HepG2 (cell line): ENCODE data around the gene STX4. TPM values are rescaled to one million over a fixed set of nuclear protein-coding genes. Genes with fewer than 3 reads are reported as not detected.

Experiments used
- ATAC-seq: fragments of 200-7000 bp; cut with Tn5 transposase; 3 replicates; pipeline ENCODE4 v1.9.1; 2020; ENCODE audit warnings: mild to moderate bottlenecking, moderate library complexity
- BruUV-seq: library from RNA; stranded (reverse); fragments of 400-500 nt; replicated peaks from 2 replicates; lab custom pipeline; 2021; lab: Mats Ljungman, UMichigan
- CTCF ChIA-PET: fragments of 300-600 bp; formaldehyde crosslinking; extraction: SDS; loops from one replicate; lab custom pipeline; 2021; ENCODE audit warnings: low total read pairs, inconsistent platforms, low intra/inter-chr PET ratio; lab: Yijun Ruan, JAX
- POLR2A ChIA-PET: fragments of 350-600 bp; sonication (Branson Sonifier 250); formaldehyde crosslinking; loops from one replicate; lab custom pipeline; 2020; ENCODE audit warnings: antibody characterized with exemption, inconsistent platforms; lab: Yijun Ruan, JAX
- DNase-seq: peaks from one replicate; pipeline ENCODE4 v3.0.0-alpha.2; 2015; ENCODE audit warnings: low spot score
- FAIRE-seq: peaks from 3 replicates; lab custom pipeline; 2011; peaks lifted over from hg19 to GRCh38; lab: Jason Lieb, UNC
- H2AFZ ChIP-seq: one replicate; pipeline ENCODE4 v1.6.1; 2011; ENCODE audit warnings: low read length, inconsistent platforms
- H3K27ac ChIP-seq: fragments of 300-600 bp; 3 replicates; pipeline ENCODE4 v1.8.0; 2011; ENCODE audit warnings: mixed run types, mild to moderate bottlenecking, mixed read lengths, low read length, inconsistent platforms; ENCODE audit not compliant: insufficient read depth; ENCODE audit errors: extremely low read length
- H3K27me3 ChIP-seq, 2 experiments: fragments of 200-600 bp in 1 of 2; 2 replicates in 1 of 2; 3 replicates in 1 of 2; pipeline versions ENCODE4 v1.6.0 to v1.8.0; 2011; ENCODE audit warnings: low read length in 2 of 2, mild to moderate bottlenecking in 2 of 2, moderate library complexity in 2 of 2, inconsistent platforms in 1 of 2; ENCODE audit not compliant: insufficient read depth in 2 of 2, control insufficient read depth in 1 of 2
- H3K36me3 ChIP-seq, 2 experiments: fragments of 200-600 bp in 1 of 2; replicated peaks in 1 of 2; 2 replicates in 1 of 2; 3 replicates in 1 of 2; pipeline versions ENCODE4 v1.5.1 to v1.8.0; 2011; ENCODE audit warnings: low read length in 2 of 2, inconsistent platforms in 1 of 2; ENCODE audit not compliant: insufficient read depth in 2 of 2, control insufficient read depth in 1 of 2
- H3K4me1 ChIP-seq: 2 replicates; pipeline ENCODE4 v1.5.1; 2012; ENCODE audit warnings: low read length, inconsistent platforms; ENCODE audit not compliant: insufficient read depth
- H3K4me2 ChIP-seq: 2 replicates; pipeline ENCODE4 v1.6.0; 2011; ENCODE audit warnings: low read depth, low read length, inconsistent platforms
- H3K4me3 ChIP-seq, 3 experiments: fragments of 200-600 bp in 1 of 3; sonication (generic), shearing (Covaris generic) in 1 of 3; replicated peaks in 1 of 3; 2 replicates each; pipeline ENCODE4 v1.5.1; 2011 to 2016; ENCODE audit warnings: low read length in 3 of 3, inconsistent platforms in 2 of 3, low read depth in 2 of 3, mild to moderate bottlenecking in 2 of 3, control low read depth in 1 of 3, mixed read lengths in 1 of 3; ENCODE audit not compliant: insufficient read depth in 1 of 3
- H3K79me2 ChIP-seq: one replicate; pipeline ENCODE4 v1.6.1; 2011; ENCODE audit warnings: low read length, inconsistent platforms; ENCODE audit not compliant: insufficient read depth
- H3K9ac ChIP-seq: 2 replicates; pipeline ENCODE4 v1.6.0; 2011; ENCODE audit warnings: mild to moderate bottlenecking, low read depth, low read length, inconsistent platforms; ENCODE audit not compliant: insufficient read depth
- H3K9me3 ChIP-seq: 2 replicates; pipeline ENCODE4 v1.5.1; 2012; ENCODE audit warnings: mild to moderate bottlenecking, low read length
- H4K20me1 ChIP-seq: 2 replicates; pipeline ENCODE4 v1.6.0; 2011; ENCODE audit warnings: inconsistent platforms, mild to moderate bottlenecking, low read length, moderate library complexity; ENCODE audit not compliant: insufficient read depth
- ATF7 ChIP-seq, 2 experiments: fragments of 450-650 bp in 1 of 2; sonication (generic) in 1 of 2; formaldehyde crosslinking in 1 of 2; IDR thresholded peaks; 2 replicates each; pipeline versions ENCODE4 v1.4.0 to v1.6.1; 2016 to 2020; ENCODE audit warnings: antibody characterized with exemption in 1 of 2, mild to moderate bottlenecking in 1 of 2, missing genetic modification reagents in 1 of 2
- CREB1 ChIP-seq, 2 experiments: fragments of 450-650 bp in 1 of 2; IDR thresholded peaks; 2 replicates each; pipeline ENCODE4 v1.6.1; 2016 to 2017; ENCODE audit warnings: control low read depth in 1 of 2, mild to moderate bottlenecking in 1 of 2, missing compliant biosample characterization in 1 of 2, missing genetic modification characterization in 1 of 2
- JUNB ChIP-seq: sonication (generic); formaldehyde crosslinking; IDR thresholded peaks from 2 replicates; pipeline ENCODE4 v1.8.0; 2022; ENCODE audit warnings: missing genetic modification reagents, mild to moderate bottlenecking, borderline replicate concordance
- NFRKB ChIP-seq: fragments of 450-650 bp; IDR thresholded peaks from 2 replicates; pipeline ENCODE4 v1.6.1; 2017
- U2AF1 ChIP-seq: fragments of 200-400 bp; formaldehyde crosslinking; optimal IDR thresholded peaks from 2 replicates; pipeline ENCODE3; 2017; ENCODE audit warnings: mild to moderate bottlenecking, low read depth, low read length
- ZBTB21 ChIP-seq: sonication (generic); formaldehyde crosslinking; IDR thresholded peaks from 2 replicates; pipeline ENCODE4 v1.4.0; 2020; ENCODE audit warnings: missing genetic modification reagents
- ZNF224 ChIP-seq: sonication (generic); formaldehyde crosslinking; IDR thresholded peaks from 2 replicates; pipeline ENCODE4 v1.5.0; 2020; ENCODE audit warnings: mild to moderate bottlenecking, missing genetic modification reagents
- ZNF264 ChIP-seq: sonication (generic); formaldehyde crosslinking; IDR thresholded peaks from 2 replicates; pipeline ENCODE4 v1.4.0; 2020; ENCODE audit warnings: missing genetic modification reagents
- ZNF333 ChIP-seq: sonication (generic); formaldehyde crosslinking; IDR thresholded peaks from 2 replicates; pipeline ENCODE4 v1.4.0; 2020; ENCODE audit warnings: mild to moderate bottlenecking, missing genetic modification reagents, borderline replicate concordance
- ZNF337 ChIP-seq: sonication (generic); formaldehyde crosslinking; IDR thresholded peaks from 2 replicates; pipeline ENCODE4 v1.5.1; 2020; ENCODE audit warnings: missing genetic modification reagents, low read depth, mild to moderate bottlenecking, borderline replicate concordance
- ZNF567 ChIP-seq: sonication (generic); formaldehyde crosslinking; IDR thresholded peaks from 2 replicates; pipeline ENCODE4 v1.8.1; 2023; ENCODE audit warnings: mild to moderate bottlenecking, missing genetic modification reagents, borderline replicate concordance
- WGBS: methylation state at CpG from one replicate; pipeline ENCODE4 v1.1.6; 2017; ENCODE audit warnings: low lambda C conversion rate; 5-methylcytosine and 5-hydroxymethylcytosine counted together
- in situ Hi-C: cut with HindIII; loops from 2 replicates; pipeline ENCODE4 v1.10.0; 2017; ENCODE audit warnings: low pct_unique_long_range_greater_than_20kb; ENCODE audit not compliant: extremely low pct_ligation_motif_present
- intact Hi-C: fragments of 100-400 bp; cut with micrococcal nuclease; formaldehyde crosslinking; loops from one replicate; pipeline ENCODE4 v1.10.0; 2022; ENCODE audit not compliant: unreplicated experiment
- polyA plus RNA-seq, 8 experiments: library from polyadenylated mRNA; depleted of rRNA in 3 of 8; stranded (reverse) in 7 of 8; unstranded in 1 of 8; fragments of >200 nt; fragmentation: Illumina TruSeq in 4 of 8; extraction: Trizol in 4 of 8; gene quantifications; 2 replicates each; pipeline versions ENCODE4 v1.2.1 to v1.2.3, GENCODE V29; 2011 to 2016; ENCODE audit warnings: low read depth in 4 of 8, missing spikeins in 1 of 8, mixed read lengths in 1 of 8; ENCODE audit not compliant: insufficient read depth in 1 of 8
- total RNA-seq, 5 experiments: library from RNA; depleted of rRNA; stranded (reverse); fragments of >200 nt; fragmentation: Illumina TruSeq; extraction: Trizol; gene quantifications; 2 replicates each; pipeline ENCODE4 v1.2.3, GENCODE V29; 2016; ENCODE audit warnings: low read depth in 1 of 5
- TF ChIP-seq, protein P1 (sequence below): sonication (generic); formaldehyde crosslinking; conservative IDR thresholded peaks from 2 replicates; pipeline ENCODE4 v1.4.0; 2020; ENCODE audit warnings: mild to moderate bottlenecking, missing genetic modification reagents, moderate library complexity
- TF ChIP-seq, protein P2 (sequence below): sonication (generic); formaldehyde crosslinking; IDR thresholded peaks from 2 replicates; pipeline ENCODE4 v1.4.0; 2020; ENCODE audit warnings: low read depth, mild to moderate bottlenecking, missing genetic modification reagents
- TF ChIP-seq, protein P3 (sequence below): sonication (generic); formaldehyde crosslinking; IDR thresholded peaks from 2 replicates; pipeline ENCODE4 v1.4.0; 2020; ENCODE audit warnings: mild to moderate bottlenecking, missing genetic modification reagents
- TF ChIP-seq, protein P4 (sequence below): sonication (generic); formaldehyde crosslinking; IDR thresholded peaks from 2 replicates; pipeline ENCODE4 v1.4.0; 2020; ENCODE audit warnings: missing genetic modification reagents
- TF ChIP-seq, protein P5 (sequence below): sonication (generic); formaldehyde crosslinking; IDR thresholded peaks from 2 replicates; pipeline ENCODE4 v1.4.0; 2020; ENCODE audit warnings: missing genetic modification reagents, borderline replicate concordance

STX4 gene
- total and polyA plus RNA-seq, 2 of the 13 experiments (the other 11 are each of a cell fraction or from before 2014, with no cell fraction given) = 29.2 to 34.6 TPM

DNA sequence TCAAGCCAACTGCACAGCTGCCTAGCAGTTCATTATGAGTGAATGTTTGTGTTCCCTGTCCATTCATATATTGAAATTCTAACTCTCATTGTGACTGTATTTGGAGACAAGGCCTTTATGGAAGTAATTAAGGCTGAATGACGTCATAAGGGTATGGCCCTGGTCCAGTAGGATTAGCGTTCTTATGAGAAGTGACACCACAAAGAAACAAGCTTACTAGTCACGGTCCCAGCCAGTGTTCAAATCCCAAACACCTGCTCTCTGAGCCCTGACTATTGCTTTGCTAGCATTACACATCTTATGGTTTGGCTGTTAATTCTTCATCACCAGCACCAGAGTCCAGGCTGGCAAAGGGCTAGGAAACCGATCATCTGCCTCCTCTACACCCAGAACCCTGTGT is 38.5 kb downstream of the STX4 start:
- Histone ChIP-seq H3K27ac (peak overlapping the region; percentile 83), H3K27me3 (no peaks in the 10 kb centered on the region; a peak in 1 of 5 replicates), H3K9ac (peak overlapping the region; percentile 88), H3K4me1 (peaks cover 22% of the 10 kb centered on the region), H2AFZ (no peak overlapping the region), H4K20me1 (no peaks in the 10 kb centered on the region), H3K4me2 (peak overlapping the region; percentile 78), H3K79me2 (peaks cover 55% of the 10 kb centered on the region), H3K9me3 (no peaks in the 10 kb centered on the region), H3K4me3 (peak overlapping the region; percentile 75 to 97 (median 90)), H3K36me3 (peaks cover 2 to 14% of the 10 kb centered on the region in 2 experiments; a peak in 3 of 5 replicates)
- POLR2A ChIA-PET = no interaction called here
- no peak for FAIRE-seq
- CTCF ChIA-PET = no interaction called here
- DNase-seq = no peak
- no TSS peak for BruUV-seq
- 23% methylated on average over 4 of the region's 4 CpGs for WGBS
- intact Hi-C loops (loop anchor here (1.0 to 2.0 kb wide), 2 partner anchors 45 kb away; partner anchors contain the start of gene KAT8), in situ Hi-C loops (loop anchor here (5.0 kb wide), 2 partner anchors 40 to 85 kb away; partner anchors contain the start of genes HSD3B7 and STX4)
- no peak for ATAC-seq
- TF ChIP-seq ZNF567 (CRISPR knock-in tag) (no peak), ZBTB21 (CRISPR knock-in tag) (peak; percentile 69), ZNF333 (CRISPR knock-in tag) (no peak), NFRKB (no peak), U2AF1 (no peak), ZNF337 (CRISPR knock-in tag) (no peak), ZNF224 (CRISPR knock-in tag) (no peak), ZNF264 (CRISPR knock-in tag) (peak; percentile 75), CREB1 (IDR thresholded peaks at IDR 0.05) (peak; percentile 95), CREB1 (CRISPR knock-in tag; IDR thresholded peaks at IDR 0.05) (no peak), ATF7 (IDR thresholded peaks at IDR 0.05) (peak; percentile 97), ATF7 (CRISPR knock-in tag; IDR thresholded peaks at IDR 0.05) (no peak), JUNB (no peak)
- TF ChIP-seq, protein P1, sequence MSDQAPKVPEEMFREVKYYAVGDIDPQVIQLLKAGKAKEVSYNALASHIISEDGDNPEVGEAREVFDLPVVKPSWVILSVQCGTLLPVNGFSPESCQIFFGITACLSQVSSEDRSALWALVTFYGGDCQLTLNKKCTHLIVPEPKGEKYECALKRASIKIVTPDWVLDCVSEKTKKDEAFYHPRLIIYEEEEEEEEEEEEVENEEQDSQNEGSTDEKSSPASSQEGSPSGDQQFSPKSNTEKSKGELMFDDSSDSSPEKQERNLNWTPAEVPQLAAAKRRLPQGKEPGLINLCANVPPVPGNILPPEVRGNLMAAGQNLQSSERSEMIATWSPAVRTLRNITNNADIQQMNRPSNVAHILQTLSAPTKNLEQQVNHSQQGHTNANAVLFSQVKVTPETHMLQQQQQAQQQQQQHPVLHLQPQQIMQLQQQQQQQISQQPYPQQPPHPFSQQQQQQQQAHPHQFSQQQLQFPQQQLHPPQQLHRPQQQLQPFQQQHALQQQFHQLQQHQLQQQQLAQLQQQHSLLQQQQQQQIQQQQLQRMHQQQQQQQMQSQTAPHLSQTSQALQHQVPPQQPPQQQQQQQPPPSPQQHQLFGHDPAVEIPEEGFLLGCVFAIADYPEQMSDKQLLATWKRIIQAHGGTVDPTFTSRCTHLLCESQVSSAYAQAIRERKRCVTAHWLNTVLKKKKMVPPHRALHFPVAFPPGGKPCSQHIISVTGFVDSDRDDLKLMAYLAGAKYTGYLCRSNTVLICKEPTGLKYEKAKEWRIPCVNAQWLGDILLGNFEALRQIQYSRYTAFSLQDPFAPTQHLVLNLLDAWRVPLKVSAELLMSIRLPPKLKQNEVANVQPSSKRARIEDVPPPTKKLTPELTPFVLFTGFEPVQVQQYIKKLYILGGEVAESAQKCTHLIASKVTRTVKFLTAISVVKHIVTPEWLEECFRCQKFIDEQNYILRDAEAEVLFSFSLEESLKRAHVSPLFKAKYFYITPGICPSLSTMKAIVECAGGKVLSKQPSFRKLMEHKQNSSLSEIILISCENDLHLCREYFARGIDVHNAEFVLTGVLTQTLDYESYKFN (CRISPR knock-in tag) = no peak
- TF ChIP-seq, protein P2, sequence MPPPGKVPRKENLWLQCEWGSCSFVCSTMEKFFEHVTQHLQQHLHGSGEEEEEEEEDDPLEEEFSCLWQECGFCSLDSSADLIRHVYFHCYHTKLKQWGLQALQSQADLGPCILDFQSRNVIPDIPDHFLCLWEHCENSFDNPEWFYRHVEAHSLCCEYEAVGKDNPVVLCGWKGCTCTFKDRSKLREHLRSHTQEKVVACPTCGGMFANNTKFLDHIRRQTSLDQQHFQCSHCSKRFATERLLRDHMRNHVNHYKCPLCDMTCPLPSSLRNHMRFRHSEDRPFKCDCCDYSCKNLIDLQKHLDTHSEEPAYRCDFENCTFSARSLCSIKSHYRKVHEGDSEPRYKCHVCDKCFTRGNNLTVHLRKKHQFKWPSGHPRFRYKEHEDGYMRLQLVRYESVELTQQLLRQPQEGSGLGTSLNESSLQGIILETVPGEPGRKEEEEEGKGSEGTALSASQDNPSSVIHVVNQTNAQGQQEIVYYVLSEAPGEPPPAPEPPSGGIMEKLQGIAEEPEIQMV (CRISPR knock-in tag) = no peak
- TF ChIP-seq, protein P3, sequence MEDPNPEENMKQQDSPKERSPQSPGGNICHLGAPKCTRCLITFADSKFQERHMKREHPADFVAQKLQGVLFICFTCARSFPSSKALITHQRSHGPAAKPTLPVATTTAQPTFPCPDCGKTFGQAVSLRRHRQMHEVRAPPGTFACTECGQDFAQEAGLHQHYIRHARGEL = no peak
- TF ChIP-seq, protein P4, sequence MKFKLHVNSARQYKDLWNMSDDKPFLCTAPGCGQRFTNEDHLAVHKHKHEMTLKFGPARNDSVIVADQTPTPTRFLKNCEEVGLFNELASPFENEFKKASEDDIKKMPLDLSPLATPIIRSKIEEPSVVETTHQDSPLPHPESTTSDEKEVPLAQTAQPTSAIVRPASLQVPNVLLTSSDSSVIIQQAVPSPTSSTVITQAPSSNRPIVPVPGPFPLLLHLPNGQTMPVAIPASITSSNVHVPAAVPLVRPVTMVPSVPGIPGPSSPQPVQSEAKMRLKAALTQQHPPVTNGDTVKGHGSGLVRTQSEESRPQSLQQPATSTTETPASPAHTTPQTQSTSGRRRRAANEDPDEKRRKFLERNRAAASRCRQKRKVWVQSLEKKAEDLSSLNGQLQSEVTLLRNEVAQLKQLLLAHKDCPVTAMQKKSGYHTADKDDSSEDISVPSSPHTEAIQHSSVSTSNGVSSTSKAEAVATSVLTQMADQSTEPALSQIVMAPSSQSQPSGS (CRISPR knock-in tag) = 0 out of 2 replicates have a peak, but pooled peaks have one; percentile 26
- TF ChIP-seq, protein P5, sequence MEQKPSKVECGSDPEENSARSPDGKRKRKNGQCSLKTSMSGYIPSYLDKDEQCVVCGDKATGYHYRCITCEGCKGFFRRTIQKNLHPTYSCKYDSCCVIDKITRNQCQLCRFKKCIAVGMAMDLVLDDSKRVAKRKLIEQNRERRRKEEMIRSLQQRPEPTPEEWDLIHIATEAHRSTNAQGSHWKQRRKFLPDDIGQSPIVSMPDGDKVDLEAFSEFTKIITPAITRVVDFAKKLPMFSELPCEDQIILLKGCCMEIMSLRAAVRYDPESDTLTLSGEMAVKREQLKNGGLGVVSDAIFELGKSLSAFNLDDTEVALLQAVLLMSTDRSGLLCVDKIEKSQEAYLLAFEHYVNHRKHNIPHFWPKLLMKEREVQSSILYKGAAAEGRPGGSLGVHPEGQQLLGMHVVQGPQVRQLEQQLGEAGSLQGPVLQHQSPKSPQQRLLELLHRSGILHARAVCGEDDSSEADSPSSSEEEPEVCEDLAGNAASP (CRISPR knock-in tag) = no peak
